KBM-7 (cell line): ENCODE measurements around the gene ARPP21.

ENCODE experiments used
- DNase-seq: peaks from one replicate; pipeline ENCODE4 v3.0.0-alpha.2; 2015
- in situ Hi-C: fragments of 300-500 bp; cut with MboI; formaldehyde crosslinking; loops from 2 replicates; pipeline ENCODE4 v1.14.3; 2020; ENCODE audit warnings: low sequenced_read_pairs, low pct_unique_long_range_greater_than_20kb, mixed read lengths

Gene ARPP21

DNA sequence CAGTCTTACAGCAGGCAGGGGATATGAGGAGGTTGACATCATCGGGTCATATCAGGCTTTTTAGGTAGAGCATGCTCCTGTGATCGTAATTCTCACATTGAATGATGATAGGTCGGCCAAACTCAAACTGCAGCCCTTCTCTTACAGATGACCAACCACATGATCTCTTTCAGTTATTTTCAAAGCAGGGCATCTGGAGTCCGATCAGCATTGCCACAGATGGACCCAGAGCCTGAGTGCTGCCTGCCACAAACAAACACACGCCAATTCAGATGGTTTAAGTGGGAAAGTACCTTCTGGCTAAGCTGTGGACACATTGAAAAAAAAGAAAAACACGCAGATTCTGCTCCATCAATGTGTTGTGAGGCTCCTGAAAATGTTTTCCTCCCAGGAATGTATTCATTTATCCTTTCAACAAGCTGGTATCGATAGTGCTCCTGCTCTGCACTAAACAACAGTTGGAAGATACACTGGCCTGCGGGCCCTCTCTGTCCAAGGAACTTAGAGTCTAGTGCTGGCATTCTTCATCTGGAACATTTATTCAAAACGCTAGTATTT lies 31.2 kb downstream of the ARPP21 start:
- in situ Hi-C loops, result no loop called here
- no peak for DNase-seq

DNA sequence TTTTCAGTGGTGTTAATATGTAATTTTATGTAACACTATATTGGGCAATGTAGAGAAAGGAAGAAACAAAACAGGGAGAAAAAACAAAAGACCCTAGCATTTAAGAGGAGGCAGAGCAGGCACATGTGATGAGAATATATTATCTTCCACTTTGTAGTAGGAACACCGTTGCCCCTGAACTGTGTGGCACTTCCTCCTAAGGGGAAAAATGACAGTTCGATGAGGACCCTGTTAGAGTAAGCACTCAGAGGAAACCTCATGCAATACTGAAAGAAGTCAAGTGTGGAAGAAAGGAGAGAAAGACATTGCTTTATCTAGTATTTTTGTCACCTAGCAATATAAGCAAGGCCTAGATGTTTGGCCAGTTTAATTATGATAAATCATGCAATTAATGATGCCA lies 32.2 kb downstream of the ARPP21 start:
- in situ Hi-C loops, result no loop called here

DNA sequence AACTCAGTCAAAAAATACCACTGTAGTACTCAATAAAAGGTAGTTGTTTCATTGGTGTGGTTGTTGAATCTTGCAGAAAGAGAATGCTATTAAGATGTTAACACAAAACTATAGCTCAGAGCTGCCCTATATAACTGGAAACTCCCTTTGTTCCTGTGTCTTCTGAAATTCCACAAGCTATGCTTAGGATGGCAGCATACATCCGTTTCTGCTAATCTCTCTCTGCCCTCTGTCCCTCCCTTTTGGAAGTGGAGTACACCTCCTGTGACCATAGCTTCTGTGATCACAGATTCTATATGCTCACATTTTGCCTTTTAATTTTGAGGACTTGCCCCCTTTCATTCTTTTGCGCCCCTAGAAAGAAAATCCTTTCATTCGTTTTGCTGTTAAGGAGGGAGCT lies 33.7 kb downstream of the ARPP21 start:
- in situ Hi-C loops, result no loop called here
- no peak for DNase-seq

More for the DNA sequence above, 32.2 kb downstream of the ARPP21 start:
- DNase-seq, result no peak

DNA sequence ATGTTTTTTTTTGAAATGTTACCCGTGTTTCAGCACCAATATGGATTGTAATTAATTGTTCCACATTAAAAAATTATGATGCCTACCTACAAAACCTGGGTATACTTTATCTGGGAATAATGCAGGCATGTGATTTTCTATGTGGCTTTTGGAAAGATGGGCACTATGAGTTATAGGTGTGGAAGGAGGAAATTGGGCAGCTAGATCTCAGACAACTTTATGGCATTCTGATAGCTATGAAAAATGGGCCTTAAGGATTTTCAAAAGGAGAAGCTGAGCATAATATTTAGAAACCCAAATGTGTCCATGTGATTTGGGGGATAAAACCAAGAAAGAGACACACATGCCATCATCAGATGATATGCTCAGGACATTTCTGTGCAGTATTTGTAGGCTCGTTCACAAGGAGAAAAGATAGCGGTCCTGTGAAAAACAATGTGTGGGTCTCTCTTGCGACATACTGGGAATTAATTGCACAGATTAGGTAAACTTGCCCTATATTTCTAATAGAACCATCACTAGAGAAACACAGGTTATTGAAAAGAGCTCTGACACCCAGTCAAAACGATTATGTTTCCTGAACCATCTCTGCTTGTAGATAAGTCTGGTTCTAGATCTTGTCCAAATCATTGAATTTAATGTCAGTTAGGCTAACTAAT lies 35.3 kb downstream of the ARPP21 start:
- no peak for DNase-seq
- in situ Hi-C loops, result no loop called here

DNA sequence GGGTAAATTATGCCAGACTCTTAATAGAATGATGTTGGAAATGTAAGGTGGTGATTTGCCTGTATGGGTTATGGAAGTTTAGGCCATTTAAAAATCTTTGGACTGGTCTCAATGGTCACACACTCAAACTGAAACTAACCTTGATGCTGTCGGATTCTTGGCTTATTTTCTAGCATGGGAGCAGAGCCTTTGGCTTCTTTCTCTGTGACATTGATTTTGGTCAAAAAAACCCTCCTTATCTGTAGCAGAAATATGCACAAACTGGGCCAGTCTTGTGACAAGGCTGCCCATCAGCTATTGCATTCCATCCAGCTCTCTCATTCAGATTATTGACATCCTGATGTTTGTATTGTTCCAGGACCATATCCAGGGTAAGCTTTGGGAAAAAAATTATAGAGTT lies 35.9 kb downstream of the ARPP21 start:
- in situ Hi-C loops, result no loop called here
- DNase-seq, result no peak

DNA sequence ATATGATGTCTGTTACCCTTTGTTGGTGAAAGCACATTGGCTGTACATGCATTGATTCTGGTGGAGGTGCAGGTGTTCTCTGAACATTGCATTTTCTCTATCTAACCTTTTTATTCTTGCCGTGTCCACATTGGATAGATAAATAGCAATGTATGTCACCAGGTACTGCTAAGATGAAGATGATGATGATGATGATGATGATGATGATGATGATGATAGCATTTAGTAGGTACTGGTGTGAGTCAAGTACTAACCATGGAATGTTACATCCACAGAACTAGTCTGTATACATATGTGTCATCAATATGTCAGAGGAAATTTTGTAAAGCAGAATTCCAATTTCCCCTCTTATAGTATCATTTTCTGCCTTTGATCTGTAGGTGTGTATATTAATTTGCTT lies 36.3 kb downstream of the ARPP21 start:
- DNase-seq, result no peak
- in situ Hi-C loops, result no loop called here

DNA sequence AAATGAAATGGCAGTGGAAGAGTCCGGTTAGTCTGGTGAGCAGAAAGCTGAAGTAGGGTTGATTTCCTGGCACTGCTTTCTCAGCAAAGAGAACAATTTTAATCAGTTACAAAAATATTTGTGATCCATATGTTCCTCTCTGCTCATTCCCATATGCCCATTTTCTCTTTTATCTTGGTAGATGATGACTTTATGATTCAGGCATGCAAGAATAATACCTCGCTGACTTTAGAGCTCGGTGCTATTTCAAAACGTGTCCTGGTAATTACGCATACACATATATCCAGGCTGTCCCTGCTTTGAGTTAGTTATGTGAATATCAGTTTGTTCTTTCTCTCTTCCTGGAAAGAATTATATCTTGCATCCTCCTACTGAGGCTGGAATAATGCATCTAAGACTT lies 38.5 kb downstream of the ARPP21 start:
- in situ Hi-C loops, result no loop called here
- DNase-seq, result no peak

DNA sequence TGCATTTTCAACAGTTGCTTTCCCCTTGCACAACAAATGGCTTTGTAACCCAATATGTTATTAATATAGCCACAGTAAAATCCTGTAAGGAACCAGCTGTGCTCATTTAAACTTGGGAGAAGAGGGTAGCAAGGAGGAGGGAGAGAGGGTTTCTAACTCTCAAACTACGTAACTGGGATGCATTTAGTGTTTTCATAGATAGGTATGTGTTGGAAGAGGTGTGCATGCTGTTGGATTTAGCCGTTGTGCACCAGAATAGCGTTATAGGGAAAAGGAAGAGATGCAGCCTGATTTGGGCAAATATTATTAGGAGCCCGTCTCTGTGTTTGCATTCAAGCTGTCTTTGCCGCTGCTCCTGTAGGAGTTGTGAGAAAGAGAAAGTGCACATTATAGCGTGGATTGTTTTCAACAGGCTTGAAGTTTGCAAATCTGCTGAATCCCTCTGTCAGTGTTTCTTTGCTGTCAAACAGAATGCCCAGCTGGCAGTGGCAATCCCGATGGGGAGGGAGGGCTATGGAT lies 39.4 kb downstream of the ARPP21 start:
- no peak for DNase-seq
- in situ Hi-C loops, result no loop called here

DNA sequence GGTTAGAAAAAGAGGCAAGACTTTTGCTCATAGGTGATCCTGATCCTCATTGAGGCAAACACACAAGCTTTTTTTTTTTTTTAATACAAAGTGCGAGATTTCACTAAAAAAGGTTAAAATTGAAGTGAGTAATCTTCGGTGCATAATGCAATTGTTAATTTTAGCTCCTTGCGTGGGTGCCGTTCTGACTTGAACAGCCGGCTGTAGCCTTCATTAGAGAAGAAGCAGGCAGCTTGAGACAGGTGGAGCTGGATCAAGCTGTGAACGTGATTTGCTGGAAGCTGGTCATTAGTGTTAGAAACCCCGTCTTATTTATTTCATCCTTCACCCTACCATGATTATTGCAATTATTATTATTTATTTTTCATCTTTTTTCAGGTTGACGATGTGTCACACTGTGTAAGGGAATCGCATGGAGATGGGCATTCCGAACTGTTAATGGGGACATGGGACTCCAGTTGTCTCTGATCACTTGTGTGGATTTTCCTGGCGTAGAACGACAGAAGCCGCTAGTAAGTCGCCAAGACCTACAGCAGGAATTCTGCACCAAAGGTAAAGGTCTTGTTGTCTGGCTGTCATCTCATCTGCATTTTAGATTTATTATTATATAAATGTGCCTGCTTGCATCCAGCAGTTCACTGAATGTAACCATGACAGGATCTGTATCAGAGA lies 40.2 kb downstream of the ARPP21 start:
- no peak for DNase-seq
- in situ Hi-C loops, result no loop called here

DNA sequence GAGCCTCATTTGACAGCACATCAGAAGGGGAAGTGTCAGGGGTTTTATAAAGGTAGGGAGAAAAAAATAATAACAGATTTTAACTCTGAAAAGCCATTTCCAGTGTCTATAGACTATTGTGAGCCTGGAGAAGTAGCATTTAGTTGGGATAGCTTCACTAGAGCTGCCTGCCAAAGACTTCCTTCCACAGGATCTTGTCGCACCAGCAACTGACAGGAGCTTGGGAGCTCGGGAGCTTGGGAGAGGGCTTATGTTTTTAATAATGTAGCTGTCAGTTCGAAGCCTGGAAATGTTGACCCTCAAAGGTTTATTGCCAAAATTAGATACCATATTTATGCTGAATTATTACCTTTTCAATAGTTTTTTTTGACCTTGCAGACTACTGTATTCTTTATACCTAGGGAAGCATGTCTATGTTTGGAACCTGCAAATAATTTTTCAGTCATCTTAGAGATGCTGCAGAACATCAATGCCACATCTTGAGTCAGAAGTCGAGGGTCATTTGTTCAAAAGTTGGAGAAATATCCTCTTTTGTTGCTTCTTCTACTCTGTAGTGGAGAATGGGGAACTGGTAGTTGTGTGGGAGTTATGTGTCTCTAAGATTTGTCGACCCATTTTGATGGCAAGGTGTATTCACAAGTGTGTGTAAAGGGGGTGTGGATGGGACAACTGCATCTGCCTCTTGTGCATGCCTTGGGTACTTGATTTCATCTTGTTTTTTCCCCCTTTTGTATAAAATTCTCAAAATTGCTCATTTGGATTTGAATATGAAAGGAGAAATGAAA lies 41.7 kb downstream of the ARPP21 start:
- in situ Hi-C loops, result no loop called here
- DNase-seq, result no peak

DNA sequence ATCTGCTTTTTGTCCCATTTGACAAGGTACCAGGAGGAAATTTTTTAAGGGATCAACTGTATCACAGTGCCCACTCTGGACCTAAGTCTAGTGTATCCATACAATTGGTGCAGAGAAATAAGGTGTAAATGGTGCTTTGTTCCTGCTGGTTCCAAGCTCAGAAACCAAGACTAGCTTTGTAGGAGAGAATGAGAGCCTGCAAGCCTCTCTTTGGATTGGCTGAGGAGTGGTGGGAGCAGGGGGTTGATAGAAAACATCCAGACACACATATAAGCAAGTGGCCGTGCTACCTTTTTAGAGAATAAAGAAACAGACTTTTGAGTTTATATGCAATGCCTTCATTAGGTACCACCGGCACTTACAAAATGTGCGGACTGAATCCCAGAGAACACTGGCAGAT lies 45.8 kb downstream of the ARPP21 start:
- in situ Hi-C loops, result no loop called here
- DNase-seq, result no peak

DNA sequence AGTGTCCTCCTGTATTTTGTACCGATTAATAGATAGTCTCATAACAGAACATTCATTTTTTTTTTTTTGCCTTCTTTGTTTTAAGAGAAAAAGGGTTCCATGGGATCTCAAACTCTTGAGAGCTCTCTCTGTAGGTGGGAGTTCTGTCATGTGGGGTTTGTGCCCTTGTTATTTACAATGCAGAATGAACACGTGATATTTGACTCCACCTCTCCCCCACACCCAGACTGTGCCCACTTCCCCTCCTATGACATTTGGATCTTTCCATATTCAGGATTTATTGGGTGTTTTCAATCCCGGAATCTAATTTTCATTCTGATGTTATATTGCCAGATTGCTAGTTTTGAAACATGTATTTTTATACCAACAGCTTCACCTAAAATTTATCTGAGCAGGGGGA lies 49.5 kb downstream of the ARPP21 start:
- DNase-seq, result no peak
- in situ Hi-C loops, result no loop called here

DNA sequence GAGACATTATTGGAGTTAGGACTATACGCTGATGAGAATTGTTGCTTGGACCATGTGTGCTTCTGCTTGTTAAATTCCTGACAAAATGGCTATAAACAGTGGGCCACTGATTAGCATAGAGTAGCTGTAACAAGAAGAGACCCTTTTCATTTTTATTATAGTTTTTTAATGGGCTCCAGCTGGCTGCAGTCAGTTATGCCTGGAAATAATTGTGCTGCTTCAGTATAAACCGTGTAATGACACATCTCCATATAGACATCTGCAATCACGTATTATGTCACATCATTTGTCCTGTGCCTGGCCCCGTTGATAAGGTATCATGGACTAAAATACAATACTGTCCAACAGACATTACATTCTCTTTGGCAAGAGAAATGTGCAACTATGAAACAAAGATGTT lies 50.9 kb downstream of the ARPP21 start:
- no peak for DNase-seq
- in situ Hi-C loops, result no loop called here

DNA sequence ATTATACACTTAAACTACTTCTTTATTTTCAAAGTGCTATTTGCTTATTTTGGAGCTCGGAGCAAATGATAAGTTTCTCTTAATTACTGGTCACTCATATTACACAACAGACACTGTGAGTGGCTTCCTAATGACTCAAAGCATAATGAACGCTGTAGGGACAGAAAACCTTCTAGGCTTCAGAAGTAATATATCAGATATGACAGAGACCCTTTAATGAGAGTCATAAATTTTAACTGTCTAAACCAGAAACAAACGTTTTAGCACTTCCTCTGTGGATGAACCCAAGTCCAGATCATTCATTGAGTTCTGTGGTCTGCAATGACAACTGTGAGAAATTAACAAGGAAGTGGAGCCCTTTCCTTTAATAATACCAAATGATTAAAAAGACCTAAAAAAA lies 66.6 kb downstream of the ARPP21 start:
- in situ Hi-C loops, result no loop called here
- DNase-seq, result no peak

DNA sequence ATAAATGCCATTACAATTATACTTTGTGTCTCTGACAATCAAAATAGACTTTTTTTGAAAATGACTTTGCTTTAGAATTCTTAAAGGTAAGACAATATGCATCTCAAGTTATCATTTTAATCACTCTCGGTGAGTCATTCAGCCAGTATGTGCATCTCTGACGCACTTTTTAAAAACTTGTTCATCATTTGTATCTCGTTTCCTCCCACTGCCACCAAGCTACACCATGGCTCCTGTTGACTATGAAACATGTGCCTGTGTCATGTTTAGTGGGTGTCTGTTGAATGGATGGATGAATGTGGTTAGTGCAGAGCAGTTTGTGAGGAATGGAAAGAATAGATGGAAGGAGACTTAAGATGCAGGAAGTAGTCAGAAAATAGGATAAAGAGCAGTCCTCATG lies 68.6 kb downstream of the ARPP21 start:
- in situ Hi-C loops, result no loop called here
- DNase-seq, result no peak

DNA sequence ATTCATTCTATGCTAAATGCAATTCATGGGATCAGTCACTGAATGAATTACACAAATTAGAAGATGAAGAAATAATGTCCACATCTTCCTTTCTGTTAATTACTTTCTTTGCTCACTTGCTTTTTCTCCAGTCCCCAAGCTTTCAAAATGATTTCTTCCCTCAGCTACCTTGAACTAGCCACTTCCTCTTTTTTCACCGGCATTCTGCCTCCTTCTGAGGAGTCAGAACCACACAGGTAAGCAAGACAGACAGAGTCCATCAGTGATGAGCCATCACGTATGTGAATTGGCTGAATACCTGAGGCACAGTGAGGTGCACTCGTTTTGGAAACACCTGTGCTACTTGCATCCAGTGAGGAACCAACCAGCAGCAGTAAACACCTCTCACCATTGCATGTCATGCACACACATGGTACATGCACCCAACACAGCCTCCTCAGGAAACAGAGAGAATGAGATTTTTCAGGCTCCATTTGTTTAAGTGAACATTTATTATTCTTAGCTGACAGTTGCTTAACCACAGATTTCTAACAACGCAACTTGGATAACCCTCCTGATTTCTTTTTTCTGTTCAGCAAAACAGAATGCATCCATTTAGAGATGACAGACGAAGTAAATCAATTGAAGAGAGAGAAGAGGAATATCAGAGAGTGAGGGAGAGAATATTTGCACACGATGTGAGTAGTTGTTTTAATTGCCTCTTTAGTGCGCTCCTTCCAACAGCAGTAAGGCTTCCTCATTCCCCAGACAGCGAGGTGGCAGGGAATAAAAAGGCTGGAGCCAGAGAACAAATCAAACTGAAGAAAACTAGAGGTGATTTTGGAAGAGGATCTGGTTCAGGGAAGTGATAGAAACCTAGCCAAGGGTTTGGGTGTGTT lies 69.3 kb downstream of the ARPP21 start:
- in situ Hi-C loops, result no loop called here
- DNase-seq, result no peak

DNA sequence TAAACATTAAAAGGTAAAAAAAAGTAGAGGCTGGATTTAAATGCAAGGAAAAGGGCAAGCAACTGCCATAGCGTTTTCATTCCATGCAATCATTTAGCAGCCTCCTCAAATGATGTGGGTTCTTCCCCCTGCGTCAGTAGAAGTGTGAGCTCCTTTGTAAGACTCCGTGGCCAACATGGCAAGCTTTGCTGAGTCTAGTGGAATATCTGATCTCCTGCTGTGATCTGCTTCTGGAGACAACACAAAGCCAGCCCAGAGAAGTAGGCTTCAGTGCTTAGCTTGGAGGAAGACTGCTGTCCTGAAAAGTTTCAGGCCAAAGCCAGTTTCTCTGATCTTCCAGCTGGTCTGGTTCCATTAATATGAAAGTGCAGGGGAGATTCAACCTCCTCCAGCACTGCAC lies 70.4 kb downstream of the ARPP21 start:
- in situ Hi-C loops, result no loop called here
- no peak for DNase-seq

DNA sequence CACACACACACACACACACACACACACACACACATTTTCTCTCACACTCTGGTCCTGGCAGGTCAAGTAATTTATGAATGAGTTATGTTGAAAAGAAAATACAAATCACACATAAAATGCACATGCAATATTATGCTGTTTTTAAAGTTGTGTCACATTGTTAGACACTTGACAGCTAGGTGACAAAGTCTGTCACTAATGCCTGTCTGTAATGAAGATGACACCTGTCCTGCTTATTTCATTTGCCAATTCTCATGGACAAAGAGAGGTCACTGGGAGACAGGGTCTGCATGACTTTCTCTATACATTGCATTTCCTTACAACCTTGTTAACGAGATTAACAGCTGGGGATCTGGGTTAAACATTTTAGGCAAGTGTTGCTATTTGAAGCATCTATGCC lies 71.2 kb downstream of the ARPP21 start:
- DNase-seq, result no peak
- in situ Hi-C loops, result no loop called here

DNA sequence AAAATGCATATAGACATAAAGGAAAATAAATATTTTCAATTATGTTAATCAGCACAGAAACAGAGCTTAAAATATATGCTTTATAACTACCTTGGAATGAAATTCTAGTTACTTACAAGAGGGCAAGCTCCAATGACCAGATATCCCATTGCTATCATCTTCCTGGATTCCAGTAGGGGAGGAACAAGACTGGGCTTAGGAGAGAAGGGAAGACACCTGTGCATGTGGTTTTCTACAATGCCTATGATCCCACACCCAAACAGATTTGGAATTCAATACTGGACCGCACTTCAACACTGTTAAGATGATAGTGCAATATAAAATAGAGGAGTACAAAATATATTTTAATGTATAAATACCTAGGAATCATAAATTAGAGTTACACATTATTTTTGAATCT lies 79.6 kb downstream of the ARPP21 start:
- no peak for DNase-seq
- in situ Hi-C loops, result no loop called here
